Liver (tissue), 9 donors: ENCODE data around the gene MTA3. TPM values are rescaled to one million over a fixed set of nuclear protein-coding genes. Genes with fewer than 3 reads are reported as not detected.
A peak's percentile ranks its signal among the peaks of the same experiment; 100 is the strongest.

ENCODE experiments used
- DNase-seq: peaks from one replicate; pipeline ENCODE4 v3.0.0-alpha.2; 2017; ENCODE audit warnings: low spot score
- H3K27ac ChIP-seq, 2 donors: one replicate each; pipeline ENCODE4 v1.7.0; 2013; ENCODE audit warnings: inconsistent platforms in 2 of 2, low read length in 2 of 2, control low read depth in 1 of 2, low read depth in 1 of 2, mild to moderate bottlenecking in 1 of 2
- H3K27me3 ChIP-seq, 4 donors: one replicate each; pipeline versions ENCODE4 v1.6.1 to v1.7.0; 2013; ENCODE audit warnings: low read length in 3 of 4, inconsistent platforms in 1 of 4, mild to moderate bottlenecking in 1 of 4, moderate library complexity in 1 of 4; ENCODE audit not compliant: control insufficient read depth in 4 of 4, insufficient read depth in 4 of 4
- H3K36me3 ChIP-seq, 4 donors: one replicate each; pipeline versions ENCODE4 v1.6.1 to v1.7.0; 2013; ENCODE audit warnings: low read length in 3 of 4, mild to moderate bottlenecking in 3 of 4, low read depth in 1 of 4, moderate library complexity in 1 of 4; ENCODE audit not compliant: control insufficient read depth in 4 of 4, insufficient read depth in 3 of 4
- H3K4me1 ChIP-seq, 4 donors: one replicate each; pipeline versions ENCODE4 v1.6.1 to v1.7.0; 2013; ENCODE audit warnings: low read length in 3 of 4, mild to moderate bottlenecking in 3 of 4, moderate library complexity in 1 of 4; ENCODE audit not compliant: control insufficient read depth in 4 of 4, insufficient read depth in 4 of 4
- H3K4me3 ChIP-seq, 3 donors: one replicate each; pipeline versions ENCODE4 v1.6.1 to v1.7.0; 2013; ENCODE audit warnings: low read length in 3 of 3, control low read depth in 1 of 3, low read depth in 1 of 3, mild to moderate bottlenecking in 1 of 3
- H3K9ac ChIP-seq, 2 donors: one replicate each; pipeline ENCODE4 v1.7.0; 2013; ENCODE audit warnings: low read length in 2 of 2, mild to moderate bottlenecking in 2 of 2, moderate library complexity in 2 of 2, control low read depth in 1 of 2, low read depth in 1 of 2
- H3K9me3 ChIP-seq, 4 donors: one replicate each; pipeline versions ENCODE4 v1.6.1 to v1.7.0; 2013; ENCODE audit warnings: low read length in 3 of 4; ENCODE audit not compliant: control insufficient read depth in 4 of 4
- EGR1 ChIP-seq, 2 donors: IDR thresholded peaks; 2 replicates each; pipeline ENCODE4 v1.6.1; 2016 to 2018; ENCODE audit warnings: antibody characterized with exemption in 2 of 2, low read depth in 2 of 2
- FOXA1 ChIP-seq: IDR thresholded peaks from 2 replicates; pipeline ENCODE4 v1.6.1; 2016; ENCODE audit warnings: antibody characterized with exemption
- FOXA2 ChIP-seq: IDR thresholded peaks from 2 replicates; pipeline ENCODE4 v1.6.1; 2016; ENCODE audit warnings: antibody characterized with exemption
- GABPA ChIP-seq, 2 donors: IDR thresholded peaks in 1 of 2; conservative IDR thresholded peaks in 1 of 2; 2 replicates each; pipeline ENCODE4 v1.6.1; 2016; ENCODE audit warnings: antibody characterized with exemption in 2 of 2, mild to moderate bottlenecking in 1 of 2, moderate library complexity in 1 of 2
- HNF4A ChIP-seq, 2 donors: conservative IDR thresholded peaks; 2 replicates each; pipeline ENCODE4 v1.6.1; 2016; ENCODE audit warnings: antibody characterized with exemption in 2 of 2, mild to moderate bottlenecking in 2 of 2
- HNF4G ChIP-seq: IDR thresholded peaks from 2 replicates; pipeline ENCODE4 v1.6.1; 2016; ENCODE audit warnings: antibody characterized with exemption
- JUND ChIP-seq, 2 donors: IDR thresholded peaks; 2 replicates each; pipeline ENCODE4 v1.6.1; 2016; ENCODE audit warnings: antibody characterized with exemption in 2 of 2
- NR2F2 ChIP-seq: IDR thresholded peaks from 2 replicates; pipeline ENCODE4 v1.6.1; 2016; ENCODE audit warnings: antibody characterized with exemption
- RAD21 ChIP-seq, 2 donors: IDR thresholded peaks; 2 replicates each; pipeline ENCODE4 v1.6.1; 2016; ENCODE audit warnings: antibody characterized with exemption in 2 of 2, mild to moderate bottlenecking in 2 of 2
- RXRA ChIP-seq, 2 donors: IDR thresholded peaks; 2 replicates each; pipeline ENCODE4 v1.6.1; 2017 to 2018; ENCODE audit warnings: antibody characterized with exemption in 2 of 2, mild to moderate bottlenecking in 1 of 2
- SP1 ChIP-seq: IDR thresholded peaks from 2 replicates; pipeline ENCODE4 v1.6.1; 2018; ENCODE audit warnings: antibody characterized with exemption, mild to moderate bottlenecking
- TAF1 ChIP-seq: conservative IDR thresholded peaks from 2 replicates; pipeline ENCODE4 v1.6.1; 2016; ENCODE audit warnings: antibody characterized with exemption, mild to moderate bottlenecking
- YY1 ChIP-seq: IDR thresholded peaks from 2 replicates; pipeline ENCODE4 v1.6.1; 2016; ENCODE audit warnings: antibody characterized with exemption, mild to moderate bottlenecking
- WGBS: extraction: QIAGEN DNeasy Blood & Tissue Kit; methylation state at CpG from one replicate; pipeline ENCODE4 v1.1.7; 2013; 5-methylcytosine and 5-hydroxymethylcytosine counted together
- polyA plus RNA-seq, 2 donors: library from polyadenylated mRNA; stranded (reverse) in 1 of 2; unstranded in 1 of 2; fragments of 200-250 nt in 1 of 2; fragments of >200 nt in 1 of 2; fragmentation: Nextera tagmentation in 1 of 2; extraction: Ambion mirVana in 1 of 2; gene quantifications; one replicate each; pipeline versions ENCODE4 v1.2.1 to v1.2.3, GENCODE V29; 2013 to 2015
- total RNA-seq, 2 donors: library from RNA; depleted of rRNA; stranded (reverse); fragments of >200 nt; gene quantifications; one replicate each; pipeline ENCODE4 v1.2.3, GENCODE V29; 2014
- TF ChIP-seq, protein P1 (sequence below): IDR thresholded peaks from 2 replicates; pipeline ENCODE4 v1.6.1; 2016; ENCODE audit warnings: antibody characterized with exemption, mild to moderate bottlenecking
- TF ChIP-seq, protein P2 (sequence below): IDR thresholded peaks from 2 replicates; pipeline ENCODE4 v1.6.1; 2016; ENCODE audit warnings: antibody characterized with exemption
- TF ChIP-seq, protein P3 (sequence below): fragments of 150-350 bp; IDR thresholded peaks from 2 replicates; pipeline ENCODE4 v1.5.1; 2017; ENCODE audit warnings: improper control_type of control experiment, low read depth, low read length; ENCODE audit not compliant: missing input control
- TF ChIP-seq, protein P4 (sequence below): IDR thresholded peaks from 2 replicates; pipeline ENCODE4 v1.6.1; 2016; ENCODE audit warnings: antibody characterized with exemption
- TF ChIP-seq, protein P5 (sequence below): IDR thresholded peaks from 2 replicates; pipeline ENCODE4 v1.6.1; 2016; ENCODE audit warnings: antibody characterized with exemption
- donor health status: healthy.
- donor health status: healthy.
- donor health status: healthy.
- donor health status: healthy.
- donor health status: healthy.

The MTA3 gene
- total and polyA plus RNA-seq, 4 donors: 5.5 to 10.3 (median 6.8) TPM

DNA sequence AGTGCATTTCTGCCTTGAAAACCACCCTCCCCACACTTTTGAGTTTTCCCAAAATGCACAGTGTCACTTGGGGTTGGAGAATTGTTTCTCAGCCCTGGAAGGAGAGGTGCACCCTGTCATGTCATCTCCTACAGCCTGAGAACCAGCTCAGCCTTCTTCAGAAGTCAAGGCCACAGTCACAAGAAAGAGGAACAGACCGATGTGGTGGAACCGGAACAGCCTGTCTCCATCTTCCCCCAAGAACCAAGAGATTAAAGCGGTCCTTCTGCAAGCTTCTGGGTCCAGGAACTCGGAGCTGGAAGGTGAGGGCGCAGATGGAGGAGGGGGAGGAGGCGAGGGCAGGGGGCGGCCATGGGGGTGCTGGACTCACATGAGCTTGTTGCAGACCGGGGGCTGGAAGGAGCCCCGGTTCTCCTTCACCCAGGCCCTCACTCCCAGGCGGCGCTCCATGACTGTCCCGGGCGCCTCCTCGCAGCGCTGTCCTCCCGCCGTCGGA lies 223.7 kb downstream of the MTA3 start:
- WGBS: 3% methylated on average over 18 of the region's 18 CpGs
- H3K4me3 ChIP-seq: peak overlapping the region; percentile 83 to 90 (median 90)
- peak overlapping the region; percentile 60 to 72 for H3K9ac ChIP-seq
- DNase-seq: no peak
- peaks cover 0 to 3% (median 0%) of the 10 kb centered on the region in 4 donors for H3K36me3 ChIP-seq
- peaks cover 16 to 57% (median 37%) of the 10 kb centered on the region in 4 donors for H3K4me1 ChIP-seq
- TF ChIP-seq EGR1 (IDR thresholded peaks at IDR 0.05; ENCODE audit: low read depth in 2 of 2): no peak
- TF ChIP-seq, protein P1, sequence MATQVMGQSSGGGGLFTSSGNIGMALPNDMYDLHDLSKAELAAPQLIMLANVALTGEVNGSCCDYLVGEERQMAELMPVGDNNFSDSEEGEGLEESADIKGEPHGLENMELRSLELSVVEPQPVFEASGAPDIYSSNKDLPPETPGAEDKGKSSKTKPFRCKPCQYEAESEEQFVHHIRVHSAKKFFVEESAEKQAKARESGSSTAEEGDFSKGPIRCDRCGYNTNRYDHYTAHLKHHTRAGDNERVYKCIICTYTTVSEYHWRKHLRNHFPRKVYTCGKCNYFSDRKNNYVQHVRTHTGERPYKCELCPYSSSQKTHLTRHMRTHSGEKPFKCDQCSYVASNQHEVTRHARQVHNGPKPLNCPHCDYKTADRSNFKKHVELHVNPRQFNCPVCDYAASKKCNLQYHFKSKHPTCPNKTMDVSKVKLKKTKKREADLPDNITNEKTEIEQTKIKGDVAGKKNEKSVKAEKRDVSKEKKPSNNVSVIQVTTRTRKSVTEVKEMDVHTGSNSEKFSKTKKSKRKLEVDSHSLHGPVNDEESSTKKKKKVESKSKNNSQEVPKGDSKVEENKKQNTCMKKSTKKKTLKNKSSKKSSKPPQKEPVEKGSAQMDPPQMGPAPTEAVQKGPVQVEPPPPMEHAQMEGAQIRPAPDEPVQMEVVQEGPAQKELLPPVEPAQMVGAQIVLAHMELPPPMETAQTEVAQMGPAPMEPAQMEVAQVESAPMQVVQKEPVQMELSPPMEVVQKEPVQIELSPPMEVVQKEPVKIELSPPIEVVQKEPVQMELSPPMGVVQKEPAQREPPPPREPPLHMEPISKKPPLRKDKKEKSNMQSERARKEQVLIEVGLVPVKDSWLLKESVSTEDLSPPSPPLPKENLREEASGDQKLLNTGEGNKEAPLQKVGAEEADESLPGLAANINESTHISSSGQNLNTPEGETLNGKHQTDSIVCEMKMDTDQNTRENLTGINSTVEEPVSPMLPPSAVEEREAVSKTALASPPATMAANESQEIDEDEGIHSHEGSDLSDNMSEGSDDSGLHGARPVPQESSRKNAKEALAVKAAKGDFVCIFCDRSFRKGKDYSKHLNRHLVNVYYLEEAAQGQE: no peak
- no peak for TF ChIP-seq HNF4A (conservative IDR thresholded peaks at IDR 0.05)
- TF ChIP-seq, protein P2, sequence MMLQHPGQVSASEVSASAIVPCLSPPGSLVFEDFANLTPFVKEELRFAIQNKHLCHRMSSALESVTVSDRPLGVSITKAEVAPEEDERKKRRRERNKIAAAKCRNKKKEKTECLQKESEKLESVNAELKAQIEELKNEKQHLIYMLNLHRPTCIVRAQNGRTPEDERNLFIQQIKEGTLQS: no peak
- TF ChIP-seq FOXA1: no peak
- no peak for TF ChIP-seq GABPA (IDR thresholded peaks at IDR 0.05 in 1 of 2, conservative IDR thresholded peaks at IDR 0.05 in 1 of 2)
- no peak for TF ChIP-seq SP1
- no peak for TF ChIP-seq RXRA (IDR thresholded peaks at IDR 0.05)
- TF ChIP-seq, protein P3, sequence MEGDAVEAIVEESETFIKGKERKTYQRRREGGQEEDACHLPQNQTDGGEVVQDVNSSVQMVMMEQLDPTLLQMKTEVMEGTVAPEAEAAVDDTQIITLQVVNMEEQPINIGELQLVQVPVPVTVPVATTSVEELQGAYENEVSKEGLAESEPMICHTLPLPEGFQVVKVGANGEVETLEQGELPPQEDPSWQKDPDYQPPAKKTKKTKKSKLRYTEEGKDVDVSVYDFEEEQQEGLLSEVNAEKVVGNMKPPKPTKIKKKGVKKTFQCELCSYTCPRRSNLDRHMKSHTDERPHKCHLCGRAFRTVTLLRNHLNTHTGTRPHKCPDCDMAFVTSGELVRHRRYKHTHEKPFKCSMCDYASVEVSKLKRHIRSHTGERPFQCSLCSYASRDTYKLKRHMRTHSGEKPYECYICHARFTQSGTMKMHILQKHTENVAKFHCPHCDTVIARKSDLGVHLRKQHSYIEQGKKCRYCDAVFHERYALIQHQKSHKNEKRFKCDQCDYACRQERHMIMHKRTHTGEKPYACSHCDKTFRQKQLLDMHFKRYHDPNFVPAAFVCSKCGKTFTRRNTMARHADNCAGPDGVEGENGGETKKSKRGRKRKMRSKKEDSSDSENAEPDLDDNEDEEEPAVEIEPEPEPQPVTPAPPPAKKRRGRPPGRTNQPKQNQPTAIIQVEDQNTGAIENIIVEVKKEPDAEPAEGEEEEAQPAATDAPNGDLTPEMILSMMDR: no peak
- no peak for TF ChIP-seq TAF1
- TF ChIP-seq NR2F2: no peak
- TF ChIP-seq, protein P4, sequence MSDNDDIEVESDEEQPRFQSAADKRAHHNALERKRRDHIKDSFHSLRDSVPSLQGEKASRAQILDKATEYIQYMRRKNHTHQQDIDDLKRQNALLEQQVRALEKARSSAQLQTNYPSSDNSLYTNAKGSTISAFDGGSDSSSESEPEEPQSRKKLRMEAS: no peak
- no peak for TF ChIP-seq JUND (IDR thresholded peaks at IDR 0.05)
- TF ChIP-seq HNF4G: no peak
- no peak for TF ChIP-seq YY1
- no peak for TF ChIP-seq RAD21 (IDR thresholded peaks at IDR 0.05)
- no peak for TF ChIP-seq FOXA2
- TF ChIP-seq, protein P5, sequence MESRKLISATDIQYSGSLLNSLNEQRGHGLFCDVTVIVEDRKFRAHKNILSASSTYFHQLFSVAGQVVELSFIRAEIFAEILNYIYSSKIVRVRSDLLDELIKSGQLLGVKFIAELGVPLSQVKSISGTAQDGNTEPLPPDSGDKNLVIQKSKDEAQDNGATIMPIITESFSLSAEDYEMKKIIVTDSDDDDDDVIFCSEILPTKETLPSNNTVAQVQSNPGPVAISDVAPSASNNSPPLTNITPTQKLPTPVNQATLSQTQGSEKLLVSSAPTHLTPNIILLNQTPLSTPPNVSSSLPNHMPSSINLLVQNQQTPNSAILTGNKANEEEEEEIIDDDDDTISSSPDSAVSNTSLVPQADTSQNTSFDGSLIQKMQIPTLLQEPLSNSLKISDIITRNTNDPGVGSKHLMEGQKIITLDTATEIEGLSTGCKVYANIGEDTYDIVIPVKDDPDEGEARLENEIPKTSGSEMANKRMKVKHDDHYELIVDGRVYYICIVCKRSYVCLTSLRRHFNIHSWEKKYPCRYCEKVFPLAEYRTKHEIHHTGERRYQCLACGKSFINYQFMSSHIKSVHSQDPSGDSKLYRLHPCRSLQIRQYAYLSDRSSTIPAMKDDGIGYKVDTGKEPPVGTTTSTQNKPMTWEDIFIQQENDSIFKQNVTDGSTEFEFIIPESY: no peak
- no peaks in the 10 kb centered on the region for H3K27me3 ChIP-seq
- no peaks in the 10 kb centered on the region for H3K9me3 ChIP-seq
- peak overlapping the region; percentile 95 to 97 for H3K27ac ChIP-seq
